ENCODE data around the gene ENTPD6.

DNA sequence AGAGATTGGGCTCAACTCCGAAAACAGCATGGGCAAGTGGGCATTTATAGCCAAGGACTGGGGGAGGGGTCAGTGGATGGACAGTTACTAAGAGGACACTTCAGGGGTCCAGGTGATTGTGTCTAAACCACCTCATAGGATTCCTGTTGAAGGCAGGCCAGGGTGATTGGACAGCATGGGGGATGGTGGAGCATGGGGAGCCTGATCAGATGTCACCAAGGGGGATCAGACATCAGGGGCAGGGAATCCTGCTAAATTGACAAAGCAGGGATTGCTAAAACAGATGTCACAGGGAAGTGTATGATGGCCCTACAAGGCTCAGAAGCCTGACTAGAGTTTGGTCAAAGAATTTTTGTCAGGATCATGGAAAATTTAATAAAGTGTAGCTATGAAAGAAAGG is 49.9 kb downstream of the ENTPD6 start:
- TF ChIP-seq, protein P1, sequence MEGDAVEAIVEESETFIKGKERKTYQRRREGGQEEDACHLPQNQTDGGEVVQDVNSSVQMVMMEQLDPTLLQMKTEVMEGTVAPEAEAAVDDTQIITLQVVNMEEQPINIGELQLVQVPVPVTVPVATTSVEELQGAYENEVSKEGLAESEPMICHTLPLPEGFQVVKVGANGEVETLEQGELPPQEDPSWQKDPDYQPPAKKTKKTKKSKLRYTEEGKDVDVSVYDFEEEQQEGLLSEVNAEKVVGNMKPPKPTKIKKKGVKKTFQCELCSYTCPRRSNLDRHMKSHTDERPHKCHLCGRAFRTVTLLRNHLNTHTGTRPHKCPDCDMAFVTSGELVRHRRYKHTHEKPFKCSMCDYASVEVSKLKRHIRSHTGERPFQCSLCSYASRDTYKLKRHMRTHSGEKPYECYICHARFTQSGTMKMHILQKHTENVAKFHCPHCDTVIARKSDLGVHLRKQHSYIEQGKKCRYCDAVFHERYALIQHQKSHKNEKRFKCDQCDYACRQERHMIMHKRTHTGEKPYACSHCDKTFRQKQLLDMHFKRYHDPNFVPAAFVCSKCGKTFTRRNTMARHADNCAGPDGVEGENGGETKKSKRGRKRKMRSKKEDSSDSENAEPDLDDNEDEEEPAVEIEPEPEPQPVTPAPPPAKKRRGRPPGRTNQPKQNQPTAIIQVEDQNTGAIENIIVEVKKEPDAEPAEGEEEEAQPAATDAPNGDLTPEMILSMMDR (IDR thresholded peaks at IDR 0.05; ENCODE audit: poor library complexity), result no peak
- no peak for TF ChIP-seq EZH2 (IDR thresholded peaks at IDR 0.05; ENCODE audit: borderline replicate concordance)
- no peak for TF ChIP-seq EZH2phosphoT487 (IDR thresholded peaks at IDR 0.05; ENCODE audit: low read depth, severe bottlenecking, unreplicated experiment)
